Smooth muscle cell (in vitro differentiated cells): Measurements from ENCODE around the gene NANS. TPM values are rescaled to one million over a fixed set of nuclear protein-coding genes. Genes with fewer than 3 reads are reported as not detected.

ENCODE experiments used
- DNase-seq: peaks from one replicate; lab custom pipeline; 2025; ENCODE audit not compliant: unreplicated experiment; lab: John Stamatoyannopoulos, UW
- H2AFZ ChIP-seq: fragments of 200-600 bp; sonication (generic); 2 replicates; pipeline ENCODE4 v1.6.0; 2016; ENCODE audit warnings: antibody characterized with exemption, low read depth, mild to moderate bottlenecking
- H3F3A ChIP-seq: fragments of 200-600 bp; sonication (generic); 2 replicates; pipeline ENCODE4 v1.6.0; 2017; ENCODE audit warnings: antibody characterized with exemption, low read depth
- H3K27ac ChIP-seq: fragments of 200-600 bp; sonication (generic); 2 replicates; pipeline ENCODE4 v1.5.1; 2016; ENCODE audit warnings: low read depth, mild to moderate bottlenecking
- H3K27me3 ChIP-seq: fragments of 200-600 bp; sonication (generic); 2 replicates; pipeline ENCODE4 v1.6.1; 2016; ENCODE audit warnings: low read depth, mild to moderate bottlenecking
- H3K36me3 ChIP-seq: fragments of 200-600 bp; sonication (generic); 2 replicates; pipeline ENCODE4 v1.5.1; 2016; ENCODE audit warnings: low read depth
- H3K4me1 ChIP-seq: fragments of 200-600 bp; sonication (generic); 2 replicates; pipeline ENCODE4 v1.5.1; 2016; ENCODE audit warnings: low read depth
- H3K4me2 ChIP-seq: fragments of 200-600 bp; sonication (generic); 2 replicates; pipeline ENCODE4 v1.6.0; 2016; ENCODE audit warnings: mild to moderate bottlenecking
- H3K4me3 ChIP-seq: fragments of 200-600 bp; sonication (generic); 2 replicates; pipeline ENCODE4 v1.5.1; 2016; ENCODE audit warnings: mild to moderate bottlenecking
- H3K79me2 ChIP-seq: fragments of 200-600 bp; sonication (generic); 2 replicates; pipeline ENCODE4 v1.6.0; 2016; ENCODE audit warnings: low read depth, mild to moderate bottlenecking
- H3K9ac ChIP-seq: fragments of 200-600 bp; sonication (generic); 2 replicates; pipeline ENCODE4 v1.6.0; 2016; ENCODE audit warnings: low read depth
- H3K9me3 ChIP-seq: fragments of 200-600 bp; sonication (generic); replicated peaks from 2 replicates; pipeline ENCODE4 v1.5.1; 2016; ENCODE audit warnings: low read depth
- H4K20me1 ChIP-seq: fragments of 200-600 bp; sonication (generic); 2 replicates; pipeline ENCODE4 v1.6.0; 2016; ENCODE audit warnings: low read depth
- WGBS: methylation state at CpG from one replicate; pipeline ENCODE4 v1.1.7; 2016; ENCODE audit warnings: low lambda C conversion rate; 5-methylcytosine and 5-hydroxymethylcytosine counted together
- polyA plus RNA-seq: library from polyadenylated mRNA; unstranded; fragments of >200 nt; fragmentation: Nextera tagmentation; extraction: Ambion mirVana; gene quantifications from 2 replicates; pipeline ENCODE4 v1.2.1, GENCODE V29; 2016
- total RNA-seq: library from RNA; depleted of rRNA; stranded (reverse); fragments of >200 nt; gene quantifications from 2 replicates; pipeline ENCODE4 v1.2.3, GENCODE V29; 2014
- TF ChIP-seq, protein P1 (sequence below): fragments of 200-600 bp; sonication (generic); IDR thresholded peaks from 2 replicates; pipeline ENCODE4 v1.5.1; 2017; ENCODE audit warnings: borderline replicate concordance, mild to moderate bottlenecking, antibody characterized with exemption; ENCODE audit not compliant: insufficient read depth, poor library complexity, severe bottlenecking

Gene NANS
- total and polyA plus RNA-seq, 2 experiments from 2014 or later: 59.4 to 117 TPM

DNA sequence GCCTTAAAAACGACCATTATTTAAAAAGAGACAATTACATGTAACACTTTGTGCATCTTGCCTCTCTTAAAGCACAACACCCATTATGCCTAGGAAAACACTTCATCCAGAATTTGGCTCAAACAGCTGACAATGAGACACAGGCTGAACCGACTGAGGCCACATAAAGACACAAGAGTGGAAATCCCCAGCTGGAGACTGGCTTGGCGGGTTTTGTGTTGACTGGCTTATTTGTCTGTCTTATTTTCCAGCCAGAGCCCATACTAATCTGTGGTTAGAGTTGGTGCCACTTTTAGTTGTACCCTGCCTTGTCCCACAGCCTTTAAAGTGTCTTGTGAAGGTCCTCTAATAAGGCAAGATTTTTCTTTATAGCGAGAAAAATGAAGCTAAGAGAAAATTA is 41.3 kb downstream of the NANS start:
- Histone ChIP-seq H3K36me3 (no peaks in the 10 kb centered on the region), H3K4me2 (no peak overlapping the region), H3K4me3 (no peak overlapping the region), H3K79me2 (no peaks in the 10 kb centered on the region), H4K20me1 (no peaks in the 10 kb centered on the region), H3K27ac (peak overlapping the region; percentile 1), H2AFZ (no peak overlapping the region), H3K9me3 (no peaks in the 10 kb centered on the region), H3K9ac (no peak overlapping the region), H3K27me3 (no peaks in the 10 kb centered on the region), H3F3A (no peaks in the 10 kb centered on the region), H3K4me1 (peaks cover 4% of the 10 kb centered on the region)
- no peak for DNase-seq
- TF ChIP-seq, protein P1, sequence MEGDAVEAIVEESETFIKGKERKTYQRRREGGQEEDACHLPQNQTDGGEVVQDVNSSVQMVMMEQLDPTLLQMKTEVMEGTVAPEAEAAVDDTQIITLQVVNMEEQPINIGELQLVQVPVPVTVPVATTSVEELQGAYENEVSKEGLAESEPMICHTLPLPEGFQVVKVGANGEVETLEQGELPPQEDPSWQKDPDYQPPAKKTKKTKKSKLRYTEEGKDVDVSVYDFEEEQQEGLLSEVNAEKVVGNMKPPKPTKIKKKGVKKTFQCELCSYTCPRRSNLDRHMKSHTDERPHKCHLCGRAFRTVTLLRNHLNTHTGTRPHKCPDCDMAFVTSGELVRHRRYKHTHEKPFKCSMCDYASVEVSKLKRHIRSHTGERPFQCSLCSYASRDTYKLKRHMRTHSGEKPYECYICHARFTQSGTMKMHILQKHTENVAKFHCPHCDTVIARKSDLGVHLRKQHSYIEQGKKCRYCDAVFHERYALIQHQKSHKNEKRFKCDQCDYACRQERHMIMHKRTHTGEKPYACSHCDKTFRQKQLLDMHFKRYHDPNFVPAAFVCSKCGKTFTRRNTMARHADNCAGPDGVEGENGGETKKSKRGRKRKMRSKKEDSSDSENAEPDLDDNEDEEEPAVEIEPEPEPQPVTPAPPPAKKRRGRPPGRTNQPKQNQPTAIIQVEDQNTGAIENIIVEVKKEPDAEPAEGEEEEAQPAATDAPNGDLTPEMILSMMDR: no peak
- WGBS: 56% methylated on average over 4 of the region's 4 CpGs

- Histone ChIP-seq H3K9me3 (no peaks in the 10 kb centered on the region), H3K36me3 (no peaks in the 10 kb centered on the region), H3F3A (no peaks in the 10 kb centered on the region), H3K79me2 (no peaks in the 10 kb centered on the region), H3K9ac (no peak overlapping the region), H4K20me1 (no peaks in the 10 kb centered on the region), H2AFZ (no peak overlapping the region), H3K27ac (no peak overlapping the region), H3K27me3 (no peaks in the 10 kb centered on the region), H3K4me2 (no peak overlapping the region), H3K4me1 (peaks cover 4% of the 10 kb centered on the region), H3K4me3 (no peak overlapping the region)
- DNase-seq: no peak
- TF ChIP-seq, protein P1: no peak
- 90% methylated on average over 2 of the region's 2 CpGs for WGBS
These were observed 42.8 kb downstream of the NANS start for GRCh38 chr9:98099346-98099745.

DNA sequence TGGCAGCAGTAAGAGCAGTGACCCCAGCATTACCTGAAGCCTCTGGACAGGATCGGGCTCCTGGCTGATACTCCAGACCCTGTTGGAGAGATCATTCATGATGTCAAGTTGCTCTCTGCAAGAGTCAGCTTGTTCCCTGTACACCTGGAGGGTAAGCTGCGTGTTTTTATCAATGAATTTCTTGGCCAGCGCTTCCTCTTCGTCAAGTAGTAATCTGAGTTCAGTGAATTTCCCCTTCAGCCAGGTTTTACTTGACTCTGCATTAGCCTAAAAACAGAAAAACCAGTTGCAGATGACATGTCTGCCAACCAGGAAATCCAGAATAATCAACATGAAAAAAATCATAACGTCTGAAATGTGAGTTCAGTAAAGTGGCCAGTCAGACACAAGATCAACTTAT is 43.4 kb downstream of the NANS start:
- Histone ChIP-seq H3K4me2 (no peak overlapping the region), H3K4me1 (peaks cover 4% of the 10 kb centered on the region), H3K27ac (no peak overlapping the region), H3K9me3 (no peaks in the 10 kb centered on the region), H3K9ac (no peak overlapping the region), H3K36me3 (no peaks in the 10 kb centered on the region), H3F3A (no peaks in the 10 kb centered on the region), H4K20me1 (no peaks in the 10 kb centered on the region), H3K27me3 (no peaks in the 10 kb centered on the region), H2AFZ (no peak overlapping the region), H3K79me2 (no peaks in the 10 kb centered on the region), H3K4me3 (no peak overlapping the region)
- DNase-seq: no peak
- WGBS: 88% methylated on average over 5 of the region's 5 CpGs
- TF ChIP-seq, protein P1: no peak

GRCh38 chr9:98100456-98100855 is 43.9 kb downstream of the NANS start:
- no peak overlapping the region for H3K9ac ChIP-seq
- no peak overlapping the region for H3K4me2 ChIP-seq
- H3K4me3 ChIP-seq: no peak overlapping the region
- TF ChIP-seq, protein P1: no peak
- H3K79me2 ChIP-seq: no peaks in the 10 kb centered on the region
- no peaks in the 10 kb centered on the region for H3K36me3 ChIP-seq
- no peaks in the 10 kb centered on the region for H4K20me1 ChIP-seq
- H3F3A ChIP-seq: no peaks in the 10 kb centered on the region
- no peak overlapping the region for H2AFZ ChIP-seq
- no peaks in the 10 kb centered on the region for H3K9me3 ChIP-seq
- no peak for DNase-seq
- H3K4me1 ChIP-seq: peaks cover 4% of the 10 kb centered on the region
- H3K27ac ChIP-seq: no peak overlapping the region
- H3K27me3 ChIP-seq: no peaks in the 10 kb centered on the region
